Stimulated activated CD8-positive, alpha-beta memory T cell treated with anti-CD3 and anti-CD28 coated beads, Interleukin-7, amount 100 ng/mL, for 24 hours (primary cell): Measurements from ENCODE around the gene GNAS-AS1.

ENCODE experiments used
- DNase-seq: peaks from one replicate; pipeline ENCODE4 v3.0.0-alpha.2; 2020; ENCODE audit warnings: low read depth

The GNAS-AS1 gene

DNA sequence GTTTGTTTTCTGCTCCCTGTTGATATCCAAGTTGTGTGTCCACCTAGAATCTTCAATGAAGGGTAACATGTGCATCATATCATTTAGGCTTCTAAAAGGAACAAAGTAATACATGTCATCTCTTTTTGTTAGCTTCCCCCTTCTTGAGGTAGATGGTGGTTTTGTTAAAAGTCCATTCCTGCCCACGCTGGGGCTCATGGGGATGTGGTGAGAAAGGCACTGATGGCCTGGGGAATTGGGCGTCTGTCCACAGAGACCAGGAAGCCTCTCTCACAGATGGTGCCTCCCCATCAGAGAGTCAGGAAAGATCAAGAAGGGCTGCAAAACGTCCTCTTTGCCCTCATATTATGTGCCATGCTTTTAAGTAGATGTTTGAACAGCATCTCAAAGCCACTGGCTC is 34.3 kb upstream of the GNAS-AS1 start:
- DNase-seq, result no peak

DNA sequence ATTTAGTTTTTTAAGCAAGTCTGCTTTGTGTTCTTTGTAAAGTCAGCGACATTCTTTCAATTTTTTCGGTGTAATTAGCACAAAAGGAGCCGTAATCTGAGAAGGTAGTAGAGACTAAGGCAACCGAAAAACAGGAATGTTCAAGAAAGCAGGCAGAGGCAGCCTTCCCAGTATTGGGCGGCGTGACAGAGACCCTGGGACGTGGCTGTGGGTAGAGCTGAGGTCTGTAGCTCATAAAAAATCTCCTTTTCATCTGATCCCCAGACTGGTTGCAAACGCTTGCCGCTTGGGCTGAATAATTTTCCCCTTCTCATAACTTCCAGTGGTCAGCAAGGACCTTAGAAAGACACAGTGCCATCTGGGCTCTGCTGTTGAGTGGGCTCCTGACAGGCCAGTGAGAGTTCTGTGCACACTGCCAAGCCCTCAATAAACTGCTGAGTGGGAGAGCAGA is 32.6 kb upstream of the GNAS-AS1 start:
- no peak for DNase-seq

DNA sequence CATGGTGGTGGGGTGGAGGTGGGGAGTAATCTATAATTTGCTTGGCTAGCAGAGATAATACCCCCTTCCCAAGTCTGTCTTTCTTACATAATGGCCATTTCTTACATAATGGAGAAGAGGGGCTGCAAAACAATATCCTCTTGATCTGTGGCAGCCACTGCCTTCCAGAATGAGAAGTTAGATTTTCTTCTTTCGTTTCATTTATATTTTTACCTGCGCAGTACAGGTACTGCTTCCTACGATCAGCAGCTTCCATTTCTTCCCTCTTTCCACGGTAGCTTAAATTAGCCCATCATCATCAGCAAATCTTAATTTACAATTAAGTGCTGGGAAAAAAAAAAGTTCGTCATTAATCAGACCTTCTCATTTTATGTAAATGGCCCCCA is 32.0 kb upstream of the GNAS-AS1 start:
- DNase-seq, result no peak

DNA sequence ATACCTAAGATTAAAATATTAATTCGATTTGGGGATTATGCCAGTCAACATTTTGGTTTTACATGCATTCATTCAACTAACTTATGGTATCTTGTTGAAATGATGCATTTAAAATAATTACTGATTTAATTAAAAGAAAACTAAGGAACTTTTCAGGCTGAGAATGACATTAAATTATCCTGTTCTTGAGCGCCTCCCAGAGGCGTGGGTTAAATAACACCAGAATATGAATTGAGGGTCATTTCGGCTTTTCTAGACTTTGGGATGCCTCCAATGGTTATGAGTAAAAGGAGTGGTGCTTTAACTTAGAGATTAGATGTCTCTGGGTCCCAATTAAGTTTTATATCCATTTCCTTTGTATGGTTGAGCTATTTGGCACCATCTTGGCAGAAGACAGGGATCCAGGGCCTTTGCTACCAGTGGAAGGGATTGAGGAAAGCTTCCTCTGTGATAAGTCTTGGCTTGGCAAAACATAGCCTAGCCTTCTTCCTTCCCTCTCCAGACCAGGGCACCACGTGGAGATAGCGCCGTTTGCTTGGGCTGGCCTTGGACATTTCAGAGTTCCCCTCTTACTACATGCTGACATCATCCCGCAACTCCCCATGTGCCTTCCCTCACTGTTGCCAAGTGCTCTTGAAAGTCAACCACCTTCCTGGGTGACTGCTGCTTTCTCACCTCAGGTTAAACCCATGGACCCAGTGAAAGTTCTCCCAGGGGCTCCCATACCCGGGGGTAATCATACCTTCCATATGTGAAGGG is 30.5 kb upstream of the GNAS-AS1 start:
- DNase-seq, result no peak

DNA sequence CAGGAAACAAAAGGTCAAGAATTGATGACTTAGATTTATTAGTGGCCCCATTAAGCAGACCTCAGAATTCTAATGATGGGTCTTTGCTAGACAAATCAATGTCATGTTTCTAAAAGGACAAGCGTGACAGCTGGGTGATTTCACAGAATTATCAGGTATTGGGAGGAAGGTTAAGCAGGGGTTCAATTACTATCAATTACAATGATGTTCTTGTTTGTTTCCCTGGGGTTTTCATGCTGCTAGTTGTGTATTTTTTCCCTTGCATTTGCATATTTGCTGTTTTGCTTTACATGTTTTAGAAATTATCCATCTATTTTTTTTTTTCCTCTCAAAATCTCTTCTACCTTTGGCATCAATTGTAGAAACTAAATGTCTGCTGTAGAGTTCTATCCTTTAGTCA is 29.7 kb upstream of the GNAS-AS1 start:
- DNase-seq, result no peak

DNA sequence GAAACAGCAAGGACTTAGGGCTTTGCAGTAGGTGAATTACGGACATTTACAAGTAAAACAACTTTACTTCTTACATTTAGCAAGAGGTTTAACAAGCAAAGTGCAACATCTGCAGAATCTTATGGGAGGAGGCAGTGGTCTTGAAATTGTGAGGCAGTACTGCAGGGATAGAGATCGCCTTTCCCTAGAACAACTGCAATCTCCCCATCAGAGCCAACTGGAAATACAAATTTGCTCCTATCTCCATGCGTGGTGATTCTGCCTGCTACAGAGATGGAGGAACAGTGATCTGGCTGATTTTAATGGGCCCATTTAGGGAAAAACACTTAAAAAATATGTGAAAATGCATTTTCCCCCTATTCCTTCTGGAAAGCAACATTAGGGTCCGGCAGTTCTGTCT is 27.7 kb upstream of the GNAS-AS1 start:
- DNase-seq, result no peak

DNA sequence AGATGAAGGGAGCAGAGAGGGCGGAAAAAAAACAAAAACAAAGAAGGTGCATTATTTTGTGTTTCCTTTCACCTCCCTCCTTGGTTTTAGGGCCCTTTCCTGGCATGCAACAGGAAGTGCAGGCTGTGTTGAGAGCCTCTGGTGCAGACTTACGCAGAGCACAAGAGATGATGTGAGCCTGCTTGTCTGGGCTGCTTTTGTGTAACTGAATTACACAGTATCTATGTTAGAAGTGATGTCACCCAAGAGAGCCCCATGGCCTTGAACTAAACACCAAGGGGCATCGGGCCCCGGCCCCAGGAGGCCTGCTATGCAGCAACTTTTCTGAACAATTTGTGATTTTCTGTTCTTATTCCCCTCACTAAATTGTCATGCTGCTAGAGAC is 27.3 kb upstream of the GNAS-AS1 start:
- DNase-seq, result no peak

DNA sequence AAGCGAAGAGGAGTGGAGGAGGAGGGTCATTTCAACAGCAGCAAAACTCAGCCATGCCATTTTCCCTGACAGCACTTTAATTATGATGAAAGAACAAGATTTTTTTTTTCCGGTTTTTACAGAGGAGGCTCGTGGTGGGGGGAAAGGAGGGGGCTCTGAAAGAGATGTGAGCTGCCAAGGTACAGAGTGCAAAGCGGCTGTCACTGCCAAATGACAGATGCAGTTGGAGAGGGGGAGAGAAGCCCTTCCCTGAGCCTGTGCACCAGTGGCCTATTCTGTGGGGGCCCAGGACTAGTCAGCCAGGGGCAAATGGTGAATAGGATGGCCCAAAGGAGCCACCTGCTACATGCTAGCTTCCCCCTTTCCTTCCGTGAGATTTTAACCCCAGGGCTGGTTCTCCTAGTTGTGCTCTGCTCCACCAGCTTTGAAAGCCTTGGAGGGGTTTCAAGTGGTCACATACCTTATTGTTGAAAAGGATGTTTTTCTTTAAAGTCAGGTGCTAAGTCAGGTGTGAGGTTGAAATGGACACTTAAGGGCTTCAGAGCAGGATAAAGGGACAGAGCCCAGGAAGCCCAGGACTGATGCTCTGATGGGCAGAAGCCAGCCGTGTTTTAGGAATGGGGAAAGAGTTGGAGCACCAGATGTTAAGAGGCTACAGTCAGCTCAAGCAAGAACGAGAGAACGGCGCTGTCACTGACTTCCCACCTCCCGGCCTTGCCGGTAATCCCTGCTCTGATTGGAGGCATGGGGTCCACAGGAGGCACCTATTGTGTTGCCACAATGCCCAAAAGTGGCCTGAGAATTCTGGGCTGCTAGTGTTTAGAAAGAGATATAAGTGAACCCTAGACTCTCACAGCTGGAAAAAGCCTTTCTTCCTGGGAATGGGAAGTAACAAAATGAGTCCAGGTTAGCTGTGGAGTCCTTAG is 26.6 kb upstream of the GNAS-AS1 start:
- no peak for DNase-seq

DNA sequence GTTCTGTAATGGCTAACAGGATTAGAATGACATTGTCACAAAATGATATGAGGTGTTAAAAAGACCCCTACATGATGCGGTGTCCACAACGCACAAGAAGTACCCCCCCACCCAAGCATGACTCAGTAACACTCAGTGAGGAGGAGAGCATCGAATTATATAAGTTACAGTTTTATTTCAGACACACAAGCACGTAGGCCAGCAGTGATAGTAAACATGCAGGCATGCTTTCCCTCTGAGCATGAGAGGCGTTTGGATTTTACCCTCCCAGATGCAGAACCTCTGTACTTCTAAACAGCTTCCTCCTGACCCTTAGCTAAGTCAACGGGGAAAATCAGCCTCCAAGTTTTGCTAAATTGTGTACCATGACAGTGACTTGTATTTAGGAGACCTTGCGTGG is 25.7 kb upstream of the GNAS-AS1 start:
- no peak for DNase-seq

DNA sequence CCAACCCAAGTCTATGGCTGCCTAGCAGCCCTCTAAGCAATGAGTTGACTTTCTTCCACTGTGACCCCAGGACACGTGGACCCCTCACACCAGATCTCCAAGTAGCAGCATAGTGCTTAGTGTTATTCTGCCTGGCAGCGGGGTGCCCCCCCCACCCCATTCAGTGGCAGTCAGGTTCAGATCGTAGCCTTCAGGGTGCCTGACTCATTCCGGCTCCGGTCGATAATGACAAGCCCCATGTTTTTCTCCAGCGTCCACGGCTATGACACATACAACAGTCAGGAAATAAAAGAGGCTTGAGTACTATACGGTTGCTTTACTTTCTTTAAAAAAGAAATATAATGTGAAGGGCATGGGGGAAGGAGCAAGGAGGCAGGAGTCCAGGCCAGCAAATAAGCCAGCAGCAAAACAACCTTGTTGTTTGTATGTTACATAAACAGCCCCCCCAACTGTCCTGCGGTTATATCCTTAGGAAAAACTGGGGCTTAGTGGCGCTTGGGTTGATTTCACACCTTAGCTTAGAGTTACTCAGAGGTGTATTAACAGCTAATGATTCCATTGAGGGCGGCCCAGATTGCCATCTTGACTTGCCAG is 24.9 kb upstream of the GNAS-AS1 start:
- no peak for DNase-seq

DNA sequence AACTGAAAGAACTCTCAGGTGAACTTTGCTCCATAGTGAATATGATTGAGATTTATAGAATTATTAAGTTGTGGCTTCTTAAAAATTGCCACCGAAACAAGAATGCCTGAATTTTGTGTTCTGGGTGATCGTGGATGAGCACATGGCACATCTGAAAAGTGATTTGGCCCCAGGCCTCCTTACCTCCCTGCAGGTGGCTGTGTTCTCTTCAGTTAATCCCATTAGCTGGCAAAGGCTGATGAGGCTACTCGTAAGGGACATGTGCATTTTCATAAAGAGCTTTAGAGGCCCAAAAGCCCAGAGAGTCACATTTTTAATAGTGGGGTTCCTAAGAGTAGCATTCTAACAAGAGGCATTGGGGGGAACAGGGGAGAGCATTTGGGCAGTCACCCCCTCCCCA is 24.4 kb upstream of the GNAS-AS1 start:
- DNase-seq, result no peak

DNA sequence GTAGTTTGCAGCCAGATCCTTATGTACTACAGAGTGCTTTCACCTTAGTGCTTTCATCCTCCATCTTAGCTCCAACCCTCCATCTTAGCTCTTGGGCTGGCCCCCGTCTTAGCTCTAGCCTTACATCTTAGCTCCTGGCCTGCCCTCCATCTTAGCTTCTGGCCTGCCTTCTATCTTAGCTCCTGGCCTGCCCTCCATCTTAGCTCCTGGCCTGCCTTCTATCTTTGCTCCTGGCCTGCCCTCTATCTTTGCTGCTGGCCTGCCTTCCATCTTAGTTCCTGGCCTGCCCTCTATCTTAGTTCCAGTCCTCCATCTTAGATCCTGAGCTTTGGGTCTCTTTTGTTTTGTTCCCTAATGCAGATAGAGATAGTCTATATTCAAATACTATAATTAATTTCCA is 23.8 kb upstream of the GNAS-AS1 start:
- DNase-seq, result no peak

DNA sequence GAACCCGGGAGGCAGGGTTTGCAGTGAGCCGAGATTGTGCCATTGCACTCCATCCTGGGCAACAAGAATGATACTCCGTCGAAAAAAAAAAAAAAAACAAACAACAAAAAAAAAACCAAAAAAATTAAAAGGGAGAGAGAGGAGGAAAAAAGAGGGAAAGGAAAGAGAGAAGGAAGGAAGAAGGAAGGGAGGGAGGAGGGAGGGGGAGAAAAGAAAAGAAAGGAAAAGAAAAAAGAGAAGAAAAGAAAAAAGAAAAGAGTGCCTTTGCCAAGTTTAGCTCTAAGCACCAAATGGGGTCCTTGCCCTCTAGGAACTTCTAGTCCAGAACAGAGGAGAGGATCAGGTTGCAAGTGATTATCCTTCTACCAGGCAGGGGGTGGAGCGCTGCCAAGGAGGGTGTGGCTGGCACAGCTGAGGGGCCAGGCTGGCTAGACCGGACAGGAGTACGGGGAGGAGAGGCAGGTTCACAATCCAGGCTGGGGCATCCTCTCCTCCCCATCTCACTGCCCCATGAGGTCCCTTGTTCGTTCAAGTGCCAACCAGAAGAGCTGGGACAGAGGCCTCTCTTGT is 20.9 kb upstream of the GNAS-AS1 start:
- no peak for DNase-seq

DNA sequence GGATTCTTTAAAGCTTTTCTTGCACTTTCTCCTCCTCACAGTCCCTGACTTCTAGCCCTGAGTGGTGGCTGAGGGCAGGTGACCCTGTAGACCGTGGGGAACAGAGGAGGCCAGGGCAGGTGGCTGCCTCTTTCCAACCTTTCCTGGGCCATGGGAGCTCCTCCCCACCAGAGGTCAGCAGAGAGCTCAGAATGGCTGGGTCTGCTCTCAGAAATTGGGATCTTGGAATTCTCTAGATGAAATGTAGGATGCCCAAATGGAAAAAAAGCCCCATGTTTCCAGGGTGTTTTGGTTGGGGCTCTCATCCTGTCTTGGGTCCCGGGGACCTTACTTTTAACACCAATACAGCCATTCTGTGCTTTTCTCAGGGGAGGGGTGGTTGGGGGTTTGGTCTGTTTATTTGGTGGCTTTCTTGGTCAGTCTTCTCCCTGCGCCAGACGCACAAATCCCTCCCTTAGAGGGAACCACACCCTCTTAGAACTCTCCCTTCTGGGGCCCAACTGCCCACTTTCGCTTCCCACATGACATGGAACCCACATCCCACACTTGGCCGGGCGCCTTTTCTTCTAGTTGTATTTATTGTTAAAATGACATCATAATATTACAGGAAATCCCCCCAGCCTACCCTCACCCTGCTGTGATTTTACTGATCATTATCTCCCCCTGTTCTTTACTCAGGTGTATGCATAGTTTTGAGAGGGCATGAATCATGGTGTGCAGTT is 19.8 kb upstream of the GNAS-AS1 start:
- no peak for DNase-seq

DNA sequence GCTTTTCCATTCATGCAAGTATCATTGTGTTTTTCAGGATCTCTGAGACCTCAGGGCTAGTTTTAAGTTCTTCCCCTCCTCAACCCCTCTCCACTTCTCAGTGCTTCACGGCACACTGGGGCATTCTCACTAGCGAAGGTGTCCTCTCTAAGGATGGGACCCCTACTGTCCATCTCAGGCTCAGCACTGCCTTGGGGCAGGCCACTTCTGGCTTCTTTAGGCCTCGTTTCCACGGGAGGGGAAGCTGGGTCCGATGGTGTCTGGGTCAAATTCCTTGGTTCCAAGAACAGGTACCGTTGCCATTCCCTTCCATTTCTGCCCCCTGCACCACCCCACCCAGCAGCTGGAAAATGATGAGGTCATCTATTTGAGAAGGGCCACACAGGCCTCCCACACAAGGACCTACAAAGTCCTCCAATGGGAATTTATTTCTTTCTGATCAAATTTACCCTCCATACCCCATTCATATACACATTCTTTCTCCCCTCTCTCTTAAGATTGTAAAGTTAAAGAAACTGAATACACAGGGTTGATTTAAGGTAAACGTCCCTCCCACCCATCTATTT is 19.0 kb upstream of the GNAS-AS1 start:
- no peak for DNase-seq

DNA sequence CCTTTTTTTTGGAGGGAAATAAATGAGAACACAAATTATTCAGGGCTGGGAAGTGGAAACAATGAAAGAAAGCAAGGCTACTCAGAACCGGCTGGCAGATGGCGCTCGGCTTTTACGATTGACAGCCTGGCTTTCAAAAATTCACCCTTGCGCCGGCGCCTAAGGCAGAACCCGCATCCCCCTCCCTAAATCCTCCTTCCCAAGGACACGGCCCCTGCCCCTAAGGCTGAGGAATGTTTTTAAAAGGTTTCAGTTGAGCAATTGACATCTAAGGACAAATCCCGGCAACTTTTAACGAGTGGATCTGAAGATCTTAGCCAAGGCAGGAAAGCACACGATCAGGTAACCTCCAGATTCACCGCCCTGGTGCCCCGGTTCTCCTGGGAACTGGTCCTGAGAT is 18.1 kb upstream of the GNAS-AS1 start:
- DNase-seq, result no peak

DNA sequence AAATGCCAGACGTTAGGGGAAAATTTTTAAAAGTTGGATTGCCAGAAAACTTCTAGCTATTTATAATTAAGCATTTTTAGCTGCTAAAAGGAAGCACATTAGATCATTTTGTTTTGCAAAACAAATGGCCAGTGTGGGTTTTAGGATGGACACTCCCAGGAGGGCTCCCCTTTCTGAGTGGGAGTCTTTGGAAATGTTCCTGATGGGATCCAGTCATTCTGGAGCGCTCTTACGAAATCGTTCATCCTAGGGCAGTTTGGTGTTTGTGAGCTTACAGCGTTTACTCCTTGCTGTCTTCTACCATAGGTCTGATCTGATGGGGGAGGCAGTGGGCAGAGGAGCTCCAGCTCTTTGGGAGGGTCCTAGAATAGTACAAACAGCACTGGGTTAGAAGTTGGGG is 16.5 kb upstream of the GNAS-AS1 start:
- DNase-seq, result no peak

DNA sequence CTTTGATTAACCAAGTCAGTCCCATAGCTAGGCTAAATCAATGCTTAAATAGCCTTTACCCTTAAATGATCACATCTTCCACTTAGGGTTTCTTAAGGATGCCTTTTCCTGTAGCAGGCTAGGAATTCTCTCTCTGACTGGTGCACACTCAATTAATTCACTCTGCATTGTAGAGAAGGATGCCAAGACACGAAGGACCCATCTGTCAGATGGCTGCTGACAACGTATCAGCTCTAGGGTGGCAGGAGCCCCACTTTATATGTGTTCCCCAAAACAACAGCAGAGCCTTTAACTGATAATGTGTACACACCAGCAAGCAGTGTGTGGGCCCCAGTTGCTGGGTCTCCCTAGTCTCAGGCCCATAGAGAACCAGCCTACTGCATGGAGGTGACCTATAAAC is 15.1 kb upstream of the GNAS-AS1 start:
- DNase-seq, result no peak

DNA sequence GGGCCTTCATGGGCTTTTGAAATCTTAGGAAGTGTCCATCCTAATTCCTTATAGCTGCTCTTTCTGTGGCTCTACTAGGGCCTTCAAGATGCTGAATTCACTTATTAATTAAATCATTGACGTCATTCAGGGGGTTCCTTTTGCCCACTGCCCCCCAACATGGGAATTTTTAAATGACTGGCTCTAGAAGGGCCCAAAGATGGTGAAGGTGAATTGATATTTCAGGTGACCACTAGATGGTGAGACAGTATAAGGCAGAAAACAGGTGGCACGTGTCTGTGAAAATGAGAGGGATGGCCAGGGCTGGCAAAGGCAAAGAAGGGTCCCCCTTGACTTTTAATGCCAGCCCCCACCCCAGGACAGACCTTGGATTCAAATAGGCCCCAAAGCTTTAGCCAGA is 13.6 kb upstream of the GNAS-AS1 start:
- DNase-seq, result no peak

DNA sequence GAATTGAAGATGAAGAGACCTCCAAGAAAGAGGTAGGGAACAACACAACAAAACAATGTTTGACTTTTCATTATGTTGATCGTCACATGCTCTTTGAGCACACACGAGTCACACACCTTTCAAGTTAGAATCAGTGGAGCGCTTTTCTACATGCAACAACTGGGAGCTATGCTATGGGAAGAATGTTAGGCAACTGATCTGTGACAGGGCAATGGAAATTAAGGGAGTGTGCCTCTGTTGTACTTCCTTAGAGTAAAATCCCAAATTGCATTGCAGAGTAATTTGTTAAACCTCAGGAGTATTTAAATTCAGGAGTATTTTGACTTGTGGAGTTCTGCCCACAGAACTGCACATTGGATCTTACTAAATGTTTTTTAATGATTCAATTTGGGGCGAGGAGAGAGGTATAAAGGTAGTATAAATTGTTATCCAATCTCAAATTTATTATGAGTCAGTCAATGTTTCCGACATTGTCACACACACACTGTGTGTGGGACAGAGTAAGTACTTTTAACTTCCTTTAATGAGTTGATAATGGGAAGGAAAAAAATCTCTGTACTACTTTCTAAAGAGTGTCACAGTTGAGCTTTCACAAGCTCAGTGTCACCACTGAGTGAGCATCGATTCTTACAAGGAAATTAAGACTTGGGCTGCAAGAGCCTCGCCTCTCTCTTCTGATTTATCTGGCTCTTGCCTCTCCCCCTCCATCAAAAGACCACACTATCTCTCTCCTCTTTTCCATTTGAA is 12.5 kb upstream of the GNAS-AS1 start:
- no peak for DNase-seq
